ENCODE measurements around the gene TBC1D5.

DNA sequence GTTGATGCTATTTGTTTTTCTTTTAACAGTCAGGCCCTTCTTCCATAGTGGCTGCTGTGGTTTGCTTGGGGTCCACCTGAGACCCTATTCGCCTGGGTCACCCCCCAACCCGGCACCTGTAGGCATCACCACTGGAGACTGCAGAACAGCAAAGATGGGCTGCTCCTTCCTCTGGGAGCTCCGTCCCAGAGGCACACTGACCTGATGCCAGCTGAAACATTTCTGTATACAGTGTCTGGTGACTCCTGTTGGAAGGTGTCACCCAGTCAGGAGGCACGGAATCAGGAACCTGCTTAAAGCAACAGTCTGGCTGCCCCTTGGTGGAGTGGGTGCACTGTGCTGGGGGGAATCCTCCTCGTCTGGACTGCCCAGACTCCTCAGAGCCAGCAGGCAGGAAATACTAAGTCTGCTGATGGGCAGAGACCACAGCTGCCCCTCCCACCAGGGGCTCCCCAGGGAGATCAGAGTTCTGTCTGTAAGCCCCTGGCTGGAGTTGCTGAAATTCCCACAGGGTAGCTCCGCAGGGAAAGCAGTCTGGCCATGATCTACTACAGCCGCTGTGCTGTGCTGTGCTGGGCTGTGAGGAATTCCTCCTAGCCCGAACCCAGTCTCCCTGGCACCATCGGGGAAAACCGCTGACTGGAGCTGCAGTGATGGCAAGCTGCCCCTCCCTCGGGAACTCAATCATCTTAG lies 248.2 kb downstream of the TBC1D5 start:
- TF ChIP-seq, protein P1, sequence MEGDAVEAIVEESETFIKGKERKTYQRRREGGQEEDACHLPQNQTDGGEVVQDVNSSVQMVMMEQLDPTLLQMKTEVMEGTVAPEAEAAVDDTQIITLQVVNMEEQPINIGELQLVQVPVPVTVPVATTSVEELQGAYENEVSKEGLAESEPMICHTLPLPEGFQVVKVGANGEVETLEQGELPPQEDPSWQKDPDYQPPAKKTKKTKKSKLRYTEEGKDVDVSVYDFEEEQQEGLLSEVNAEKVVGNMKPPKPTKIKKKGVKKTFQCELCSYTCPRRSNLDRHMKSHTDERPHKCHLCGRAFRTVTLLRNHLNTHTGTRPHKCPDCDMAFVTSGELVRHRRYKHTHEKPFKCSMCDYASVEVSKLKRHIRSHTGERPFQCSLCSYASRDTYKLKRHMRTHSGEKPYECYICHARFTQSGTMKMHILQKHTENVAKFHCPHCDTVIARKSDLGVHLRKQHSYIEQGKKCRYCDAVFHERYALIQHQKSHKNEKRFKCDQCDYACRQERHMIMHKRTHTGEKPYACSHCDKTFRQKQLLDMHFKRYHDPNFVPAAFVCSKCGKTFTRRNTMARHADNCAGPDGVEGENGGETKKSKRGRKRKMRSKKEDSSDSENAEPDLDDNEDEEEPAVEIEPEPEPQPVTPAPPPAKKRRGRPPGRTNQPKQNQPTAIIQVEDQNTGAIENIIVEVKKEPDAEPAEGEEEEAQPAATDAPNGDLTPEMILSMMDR (IDR thresholded peaks at IDR 0.05) = no peak
- TF ChIP-seq POLR2A (IDR thresholded peaks at IDR 0.05) = no peak
